ENCODE results near the gene UCHL5.

GRCh38 chr1:192967901-192968300 is 91.3 kb downstream of the UCHL5 start:
- no peak for TF ChIP-seq CTCF (IDR thresholded peaks at IDR 0.05; ENCODE audit: insufficient read depth, low read length)
- no peak for TF ChIP-seq POLR2AphosphoS5 (IDR thresholded peaks at IDR 0.05; ENCODE audit: low read depth)
- TF ChIP-seq REST (IDR thresholded peaks at IDR 0.05; ENCODE audit: insufficient replicate concordance, low read depth) = no peak
- TF ChIP-seq GABPA (IDR thresholded peaks at IDR 0.05; ENCODE audit: low read depth) = no peak
